ENCODE data around the gene ADD1.

DNA sequence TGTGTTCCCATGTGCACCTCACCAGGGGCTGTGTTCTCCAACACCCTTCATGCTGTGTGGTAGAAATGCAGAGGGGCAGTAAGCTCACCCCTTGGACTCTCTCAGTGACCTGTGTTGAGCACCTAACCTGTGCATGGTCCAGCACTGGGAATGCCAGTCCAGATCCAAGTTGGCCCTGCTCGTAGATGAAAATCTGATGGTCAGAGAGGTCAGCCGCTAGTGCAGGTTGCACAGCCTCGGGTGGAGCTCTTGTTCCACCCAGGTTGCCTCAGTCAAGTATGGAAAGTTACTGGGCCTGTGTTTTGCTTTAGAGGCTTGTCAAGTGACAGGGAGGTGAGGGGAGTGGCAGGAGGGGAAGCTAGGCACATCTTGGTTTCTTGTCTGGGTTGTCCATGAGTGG is 68.2 kb downstream of the ADD1 start:
- TF ChIP-seq, protein P1, sequence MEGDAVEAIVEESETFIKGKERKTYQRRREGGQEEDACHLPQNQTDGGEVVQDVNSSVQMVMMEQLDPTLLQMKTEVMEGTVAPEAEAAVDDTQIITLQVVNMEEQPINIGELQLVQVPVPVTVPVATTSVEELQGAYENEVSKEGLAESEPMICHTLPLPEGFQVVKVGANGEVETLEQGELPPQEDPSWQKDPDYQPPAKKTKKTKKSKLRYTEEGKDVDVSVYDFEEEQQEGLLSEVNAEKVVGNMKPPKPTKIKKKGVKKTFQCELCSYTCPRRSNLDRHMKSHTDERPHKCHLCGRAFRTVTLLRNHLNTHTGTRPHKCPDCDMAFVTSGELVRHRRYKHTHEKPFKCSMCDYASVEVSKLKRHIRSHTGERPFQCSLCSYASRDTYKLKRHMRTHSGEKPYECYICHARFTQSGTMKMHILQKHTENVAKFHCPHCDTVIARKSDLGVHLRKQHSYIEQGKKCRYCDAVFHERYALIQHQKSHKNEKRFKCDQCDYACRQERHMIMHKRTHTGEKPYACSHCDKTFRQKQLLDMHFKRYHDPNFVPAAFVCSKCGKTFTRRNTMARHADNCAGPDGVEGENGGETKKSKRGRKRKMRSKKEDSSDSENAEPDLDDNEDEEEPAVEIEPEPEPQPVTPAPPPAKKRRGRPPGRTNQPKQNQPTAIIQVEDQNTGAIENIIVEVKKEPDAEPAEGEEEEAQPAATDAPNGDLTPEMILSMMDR (IDR thresholded peaks at IDR 0.05) = no peak
- TF ChIP-seq POLR2AphosphoS5 (IDR thresholded peaks at IDR 0.05) (no peak), POLR2A (IDR thresholded peaks at IDR 0.05) (no peak), EP300 (IDR thresholded peaks at IDR 0.05) (no peak)

Data from suprapubic skin (tissue), 4 donors.